ENCODE measurements around the gene ZFP91. TPM values are rescaled to one million over a fixed set of nuclear protein-coding genes. Genes with fewer than 3 reads are reported as not detected.

The ZFP91 gene
- total RNA-seq, 1 donor from 2014 or later: 44.0 TPM

- no peak for DNase-seq (ENCODE audit: low spot score)
- Mint-ChIP-seq H3K27me3 (ENCODE audit: low read depth) (peaks cover 31% of the 10 kb centered on the region), H3K4me3 (ENCODE audit: unreplicated experiment) (no peak overlapping the region), H3K36me3 (ENCODE audit: low read depth) (no peaks in the 10 kb centered on the region), H3K4me1 (ENCODE audit: low read depth) (no peaks in the 10 kb centered on the region), H3K27ac (ENCODE audit: unreplicated experiment) (no peak overlapping the region), H3K9me3 (ENCODE audit: low read depth) (no peaks in the 10 kb centered on the region)
- TF ChIP-seq CTCF (IDR thresholded peaks at IDR 0.05): no peak
These were observed 60.8 kb downstream of the ZFP91 start for GRCh38 chr11:58639669-58640068.

GRCh38 chr11:58640386-58641023 lies 61.6 kb downstream of the ZFP91 start:
- Mint-ChIP-seq H3K27me3 (ENCODE audit: low read depth) (peaks cover 31% of the 10 kb centered on the region), H3K4me3 (ENCODE audit: unreplicated experiment) (no peak overlapping the region), H3K9me3 (ENCODE audit: low read depth) (no peaks in the 10 kb centered on the region), H3K36me3 (ENCODE audit: low read depth) (no peaks in the 10 kb centered on the region), H3K27ac (ENCODE audit: unreplicated experiment) (no peak overlapping the region), H3K4me1 (ENCODE audit: low read depth) (no peaks in the 10 kb centered on the region)
- DNase-seq (ENCODE audit: low spot score): no peak
- TF ChIP-seq CTCF (IDR thresholded peaks at IDR 0.05): no peak

GRCh38 chr11:58641341-58641740 lies 62.5 kb downstream of the ZFP91 start:
- no peak for TF ChIP-seq CTCF (IDR thresholded peaks at IDR 0.05)
- Mint-ChIP-seq H3K36me3 (ENCODE audit: low read depth) (no peaks in the 10 kb centered on the region), H3K4me3 (ENCODE audit: unreplicated experiment) (no peak overlapping the region), H3K9me3 (ENCODE audit: low read depth) (no peaks in the 10 kb centered on the region), H3K27ac (ENCODE audit: unreplicated experiment) (no peak overlapping the region), H3K4me1 (ENCODE audit: low read depth) (no peaks in the 10 kb centered on the region), H3K27me3 (ENCODE audit: low read depth) (peaks cover 31% of the 10 kb centered on the region)
- DNase-seq (ENCODE audit: low spot score): no peak

GRCh38 chr11:58641803-58642581 lies 63.1 kb downstream of the ZFP91 start:
- no peak for DNase-seq (ENCODE audit: low spot score)
- Mint-ChIP-seq H3K36me3 (ENCODE audit: low read depth) (no peaks in the 10 kb centered on the region), H3K4me1 (ENCODE audit: low read depth) (no peaks in the 10 kb centered on the region), H3K27ac (ENCODE audit: unreplicated experiment) (no peak overlapping the region), H3K27me3 (ENCODE audit: low read depth) (peaks cover 31% of the 10 kb centered on the region), H3K9me3 (ENCODE audit: low read depth) (no peaks in the 10 kb centered on the region), H3K4me3 (ENCODE audit: unreplicated experiment) (no peak overlapping the region)
- no peak for TF ChIP-seq CTCF (IDR thresholded peaks at IDR 0.05)

GRCh38 chr11:58645854-58646253 lies 67.0 kb downstream of the ZFP91 start:
- H3K27ac Mint-ChIP-seq (ENCODE audit: unreplicated experiment): no peak overlapping the region
- H3K36me3 Mint-ChIP-seq (ENCODE audit: low read depth): no peaks in the 10 kb centered on the region
- no peak for TF ChIP-seq CTCF (IDR thresholded peaks at IDR 0.05)
- no peaks in the 10 kb centered on the region for H3K4me1 Mint-ChIP-seq (ENCODE audit: low read depth)
- H3K4me3 Mint-ChIP-seq (ENCODE audit: unreplicated experiment): no peak overlapping the region
- H3K27me3 Mint-ChIP-seq (ENCODE audit: low read depth): peaks cover 23% of the 10 kb centered on the region
- DNase-seq (ENCODE audit: low spot score): no peak
- H3K9me3 Mint-ChIP-seq (ENCODE audit: low read depth): no peaks in the 10 kb centered on the region
